Stimulated activated naive CD8-positive, alpha-beta T cell treated with anti-CD3 and anti-CD28 coated beads, Interleukin-15, Interleukin-2, amounts not matched to agents 100 U/mL and 50 U/mL, for 24 hours (primary cell): ENCODE results near the gene PNMT.

Source experiments
- ATAC-seq: fragments of 150-1000 bp; cut with Tn5 transposase; one replicate; pipeline ENCODE4 v1.10.0; 2021
- DNase-seq: peaks from one replicate; pipeline ENCODE4 v3.0.0; 2021

The PNMT gene

GRCh38 chr17:39669897-39670735 is 1.9 kb downstream of the PNMT start:
- no peak for ATAC-seq
- no peak for DNase-seq

- ATAC-seq (no peak), DNase-seq (no peak)
These were observed 2.5 kb downstream of the PNMT start for GRCh38 chr17:39670746-39671145.

GRCh38 chr17:39671651-39672521 is 3.6 kb downstream of the PNMT start:
- peak; percentile 24 for DNase-seq
- no peak for ATAC-seq

- DNase-seq = no peak
- ATAC-seq = no peak
These were observed 4.5 kb downstream of the PNMT start for GRCh38 chr17:39672522-39673334.

- DNase-seq (no peak), ATAC-seq (no peak)
These were observed 5.3 kb downstream of the PNMT start for GRCh38 chr17:39673335-39674081.

- DNase-seq (no peak), ATAC-seq (no peak)
These were observed 5.9 kb downstream of the PNMT start for GRCh38 chr17:39674179-39674578.

GRCh38 chr17:39674702-39675389 is 6.6 kb downstream of the PNMT start:
- ATAC-seq = no peak
- DNase-seq = no peak

GRCh38 chr17:39675390-39676082 is 7.3 kb downstream of the PNMT start:
- DNase-seq (no peak), ATAC-seq (no peak)

- peak; percentile 61 for ATAC-seq
- DNase-seq = peak; percentile 55
These were observed 8.1 kb downstream of the PNMT start for GRCh38 chr17:39676198-39676819.

GRCh38 chr17:39677072-39677471 is 8.8 kb downstream of the PNMT start:
- no peak for ATAC-seq

GRCh38 chr17:39677542-39678339 is 9.5 kb downstream of the PNMT start:
- DNase-seq (no peak), ATAC-seq (no peak)

More at GRCh38 chr17:39677072-39677471, 8.8 kb downstream of the PNMT start:
- no peak for DNase-seq

- DNase-seq (no peak), ATAC-seq (no peak)
These were observed 10.3 kb downstream of the PNMT start for GRCh38 chr17:39678340-39679116.

- DNase-seq (peak; percentile 49), ATAC-seq (peak; percentile 60)
These were observed 11.4 kb downstream of the PNMT start for GRCh38 chr17:39679521-39680192.

GRCh38 chr17:39683295-39683939 is 15.2 kb downstream of the PNMT start:
- DNase-seq = no peak
- ATAC-seq = no peak

GRCh38 chr17:39684369-39685192 is 16.3 kb downstream of the PNMT start:
- ATAC-seq (no peak), DNase-seq (no peak)

- no peak for DNase-seq
These were observed 18.9 kb downstream of the PNMT start for GRCh38 chr17:39687101-39687545.

More at GRCh38 chr17:39687101-39687545, 18.9 kb downstream of the PNMT start:
- ATAC-seq = no peak
